NCI-H146 (cell line): ENCODE results near the gene MTCL1.

Source experiments
- DNase-seq: peaks from one replicate; lab custom pipeline; 2025; lab: John Stamatoyannopoulos, UW

Gene MTCL1

GRCh38 chr18:8705238-8705960 is at the start of gene MTCL1:
TSS of gene MTCL1 (plus strand) at chr18:8705556. CDS start at chr18:8705661, 105 bp downstream.
- DNase-seq: peak; percentile 82

- DNase-seq: no peak
Measured at GRCh38 chr18:8656232-8656631, 49.1 kb upstream of the MTCL1 start.

GRCh38 chr18:8657050-8657820 is 48.1 kb upstream of the MTCL1 start:
- DNase-seq: peak; percentile 51

GRCh38 chr18:8657873-8658470 is 47.4 kb upstream of the MTCL1 start:
- DNase-seq: peak; percentile 63

GRCh38 chr18:8658858-8659485 is 46.4 kb upstream of the MTCL1 start:
- DNase-seq: no peak

GRCh38 chr18:8659609-8660242 is 45.6 kb upstream of the MTCL1 start:
- no peak for DNase-seq

GRCh38 chr18:8660316-8660715 is 45.0 kb upstream of the MTCL1 start:
- DNase-seq: no peak

GRCh38 chr18:8661754-8662559 is 43.4 kb upstream of the MTCL1 start:
- DNase-seq: peak; percentile 100

GRCh38 chr18:8662560-8663255 is 42.6 kb upstream of the MTCL1 start:
- peak; percentile 97 for DNase-seq

- DNase-seq: no peak
Measured at GRCh38 chr18:8667846-8668245, 37.5 kb upstream of the MTCL1 start.

- no peak for DNase-seq
Measured at GRCh38 chr18:8668381-8668780, 37.0 kb upstream of the MTCL1 start.

- DNase-seq: no peak
Measured at GRCh38 chr18:8669571-8669970, 35.8 kb upstream of the MTCL1 start.

- DNase-seq: no peak
Measured at GRCh38 chr18:8673256-8674209, 31.8 kb upstream of the MTCL1 start.

- no peak for DNase-seq
Measured at GRCh38 chr18:8675057-8675456, 30.3 kb upstream of the MTCL1 start.

- DNase-seq: no peak
Measured at GRCh38 chr18:8681196-8681595, 24.2 kb upstream of the MTCL1 start.

GRCh38 chr18:8684577-8684976 is 20.8 kb upstream of the MTCL1 start:
- DNase-seq: no peak

GRCh38 chr18:8685141-8685913 is 20.0 kb upstream of the MTCL1 start:
- DNase-seq: peak; percentile 96

GRCh38 chr18:8685914-8686216 is 19.5 kb upstream of the MTCL1 start:
- no peak for DNase-seq

GRCh38 chr18:8686611-8687010 is 18.7 kb upstream of the MTCL1 start:
- DNase-seq: peak; percentile 45
